ENCODE results near the gene ERFL.
"Not testable (repeated sequence)": the region's sequence is repeated elsewhere in the genome, so short reads cannot be mapped to it uniquely, and the experiment has no call there.

Gene ERFL

GRCh38 chr19:41941410-41942202 is 13.4 kb upstream of the ERFL start:
- no peak for DNase-seq

- no peak for DNase-seq
Observed at GRCh38 chr19:41940731-41941409, 12.6 kb upstream of the ERFL start.

DNA sequence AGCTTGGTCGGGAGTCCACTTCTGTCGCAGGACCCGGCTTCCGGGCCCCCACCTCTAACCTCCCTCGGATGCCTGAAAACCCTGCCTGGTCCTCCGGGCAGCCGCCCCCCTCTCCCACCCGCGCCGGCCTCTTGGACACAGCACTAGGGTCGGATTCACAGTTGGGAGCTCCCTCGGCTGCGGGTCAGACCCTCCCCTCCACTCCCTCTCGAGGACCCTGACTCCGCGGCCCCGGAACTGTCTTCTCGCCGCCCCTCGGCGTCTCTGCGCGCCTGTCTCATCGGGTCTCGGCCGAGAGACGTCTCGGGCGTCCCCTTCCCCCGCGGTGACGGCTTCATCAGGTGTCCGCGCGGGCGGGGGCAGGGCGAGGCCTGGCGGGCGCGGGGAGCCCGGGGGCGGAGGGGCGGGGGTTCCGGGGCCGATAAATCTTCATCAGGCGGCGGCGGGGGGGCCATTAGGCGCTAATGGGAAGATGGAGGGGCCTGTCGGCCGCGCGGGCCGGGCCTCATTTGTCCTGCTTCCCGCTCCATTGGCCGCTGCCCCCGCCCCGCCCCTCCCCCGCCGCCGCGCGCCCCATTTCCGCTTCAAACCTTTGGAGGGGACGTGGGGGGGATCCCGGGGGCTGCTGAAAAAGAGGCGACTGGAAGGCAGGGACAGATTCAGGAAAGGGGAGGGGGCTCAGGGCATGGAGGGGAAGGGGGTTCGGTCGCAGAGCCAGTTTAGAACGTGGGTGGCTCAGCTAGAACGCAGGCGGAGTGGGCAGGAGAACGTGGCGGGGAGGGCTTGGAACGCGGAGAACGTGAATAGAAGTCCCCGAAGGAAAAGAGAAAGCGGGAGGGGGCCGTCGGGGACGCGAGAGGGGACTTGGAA is 11.8 kb upstream of the ERFL start:
- DNase-seq, result no peak

DNA sequence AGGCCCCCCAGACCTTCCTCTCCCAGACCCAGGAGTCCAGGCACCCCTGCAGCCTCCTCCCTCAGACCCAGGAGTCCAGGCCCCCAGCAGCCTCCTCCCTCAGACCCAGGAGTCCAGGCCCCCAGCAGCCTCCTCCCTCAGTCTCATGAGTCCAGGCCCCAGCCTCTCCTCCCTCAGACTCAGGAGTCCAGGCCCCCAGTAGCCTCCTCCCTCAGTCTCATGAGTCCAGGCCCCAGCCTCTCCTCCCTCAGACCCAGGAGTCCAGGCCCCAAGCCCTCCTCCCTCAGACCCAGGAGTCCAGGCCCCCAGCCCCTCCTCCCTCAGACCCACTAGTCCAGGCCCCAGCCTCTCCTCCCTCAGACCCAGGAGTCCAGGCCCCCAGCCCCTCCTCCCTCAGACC is 11.0 kb upstream of the ERFL start:
- DNase-seq, result not testable (repeated sequence)

GRCh38 chr19:41937525-41938468 is 9.5 kb upstream of the ERFL start:
- DNase-seq, result no peak

GRCh38 chr19:41936961-41937360 is 8.7 kb upstream of the ERFL start:
- DNase-seq, result no peak

DNA sequence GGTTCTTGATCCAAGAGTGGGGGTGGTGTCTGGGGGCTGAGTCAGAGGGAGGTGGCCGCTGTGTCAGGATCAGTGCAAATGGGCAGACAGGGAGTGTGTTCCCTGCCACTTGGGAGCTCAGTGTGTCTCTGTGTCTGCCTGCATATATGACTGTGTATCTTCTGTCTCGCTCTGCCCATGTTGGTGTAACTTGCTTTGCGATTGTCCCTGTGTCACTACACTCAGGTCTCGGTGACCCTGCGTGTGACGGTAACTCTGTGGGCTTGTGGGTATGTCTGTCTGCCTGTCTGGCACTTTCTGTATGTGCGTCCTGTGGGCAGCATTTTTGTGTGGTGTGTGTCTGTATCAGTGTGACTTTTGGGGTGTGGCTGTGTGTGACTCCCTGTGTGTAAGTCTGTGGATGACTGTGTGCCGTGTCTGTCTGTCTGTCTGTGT is 8.2 kb upstream of the ERFL start:
- DNase-seq, result no peak

DNA sequence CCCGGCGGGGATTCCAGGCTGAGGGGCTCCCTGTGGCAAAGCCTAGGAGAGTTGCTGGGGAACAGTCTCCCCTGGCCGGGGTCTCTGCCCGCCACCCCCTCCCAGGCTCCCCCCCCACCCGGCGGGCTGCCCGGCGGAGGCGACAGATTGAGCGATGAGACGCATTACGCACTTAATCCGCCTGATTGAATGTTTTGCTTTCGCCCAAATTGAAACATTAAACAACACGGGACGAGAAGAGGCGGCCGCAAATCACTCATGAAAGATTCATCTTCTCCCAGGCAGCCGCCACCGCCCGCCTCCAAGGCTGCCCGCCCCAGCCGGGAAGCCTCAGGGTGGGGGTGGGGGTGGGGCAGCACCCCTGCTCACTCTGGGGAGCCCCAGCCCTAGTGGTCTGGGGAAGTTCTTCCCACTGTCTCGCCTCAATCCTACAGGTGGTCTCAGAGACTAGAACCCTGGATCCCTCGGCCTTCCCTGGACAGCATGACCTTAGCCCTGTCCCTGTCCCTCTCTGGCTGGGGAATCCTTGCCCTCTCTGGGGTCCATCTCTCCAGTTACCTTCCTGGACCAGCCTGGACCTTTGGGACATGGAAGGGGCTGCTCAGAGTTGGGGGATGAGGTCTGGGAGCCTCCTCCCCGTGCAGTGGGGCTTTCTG is 7.6 kb upstream of the ERFL start:
- DNase-seq, result no peak

GRCh38 chr19:41934849-41935374 is 6.7 kb upstream of the ERFL start:
- no peak for DNase-seq

DNA sequence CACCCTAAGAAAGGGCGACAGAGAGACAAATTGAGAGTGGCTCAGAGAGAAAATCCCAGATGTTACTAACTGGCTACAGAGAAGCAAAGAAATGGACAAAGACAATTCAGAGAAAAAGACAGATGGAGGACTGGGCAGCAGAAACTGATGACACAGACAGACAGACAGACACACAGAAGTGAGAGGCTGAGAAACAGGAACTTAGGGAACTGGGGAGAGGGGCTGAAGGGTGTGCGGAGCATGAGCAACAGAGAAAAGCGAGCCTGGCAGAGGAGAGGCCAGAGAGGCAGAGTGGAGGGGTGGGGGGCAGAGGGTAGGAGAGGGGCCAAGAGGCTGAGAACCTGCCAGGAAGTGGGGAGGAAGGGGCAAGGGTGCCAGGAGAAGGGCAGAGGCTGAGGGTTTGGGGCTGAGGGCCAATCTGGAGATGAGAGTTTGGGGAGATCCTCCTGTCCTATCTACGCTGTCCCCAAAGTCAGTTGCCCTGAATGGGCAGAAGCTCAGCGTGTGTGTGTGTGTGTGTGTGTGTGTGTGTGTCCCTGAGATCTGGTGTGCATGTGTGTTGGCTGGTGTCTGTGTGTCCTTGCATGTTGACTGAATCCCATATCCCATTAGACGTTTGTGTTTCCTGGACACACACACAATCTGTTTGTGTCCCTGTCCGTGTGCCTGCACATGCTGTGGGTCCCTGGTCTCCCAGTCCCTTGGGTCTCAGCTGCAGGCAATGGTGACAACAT is 5.6 kb upstream of the ERFL start:
- no peak for DNase-seq

DNA sequence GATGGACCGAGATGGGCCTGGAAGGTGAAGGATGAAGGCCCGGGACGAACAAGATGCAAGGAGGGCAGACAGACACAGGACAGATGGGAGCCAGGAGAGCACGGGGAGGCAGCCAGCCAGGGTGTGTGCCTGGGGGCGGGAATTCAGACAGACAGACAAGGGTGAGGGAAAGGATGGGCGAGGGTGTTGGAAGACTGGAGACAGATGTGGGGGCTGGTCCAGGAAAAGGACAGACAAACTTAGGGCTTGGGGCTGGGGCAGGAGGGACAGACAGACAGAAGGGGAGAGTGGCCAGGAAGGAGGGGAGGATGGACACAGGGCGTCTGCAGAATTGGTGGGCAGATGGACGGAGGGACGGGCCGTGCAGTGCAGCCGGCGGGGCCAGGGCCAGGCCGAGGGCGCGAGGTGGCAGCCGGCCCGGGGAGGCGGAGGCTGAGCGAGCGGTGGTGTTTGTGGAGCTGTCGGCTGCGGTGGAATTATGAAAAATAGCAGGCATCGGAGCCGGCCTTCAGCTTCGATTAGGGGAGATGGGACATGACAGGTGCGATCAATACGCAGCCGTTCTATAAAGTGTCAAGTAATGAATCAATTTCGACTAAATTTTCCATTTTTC is 4.6 kb upstream of the ERFL start:
- no peak for DNase-seq

GRCh38 chr19:41932259-41932719 is 4.0 kb upstream of the ERFL start:
- no peak for DNase-seq

DNA sequence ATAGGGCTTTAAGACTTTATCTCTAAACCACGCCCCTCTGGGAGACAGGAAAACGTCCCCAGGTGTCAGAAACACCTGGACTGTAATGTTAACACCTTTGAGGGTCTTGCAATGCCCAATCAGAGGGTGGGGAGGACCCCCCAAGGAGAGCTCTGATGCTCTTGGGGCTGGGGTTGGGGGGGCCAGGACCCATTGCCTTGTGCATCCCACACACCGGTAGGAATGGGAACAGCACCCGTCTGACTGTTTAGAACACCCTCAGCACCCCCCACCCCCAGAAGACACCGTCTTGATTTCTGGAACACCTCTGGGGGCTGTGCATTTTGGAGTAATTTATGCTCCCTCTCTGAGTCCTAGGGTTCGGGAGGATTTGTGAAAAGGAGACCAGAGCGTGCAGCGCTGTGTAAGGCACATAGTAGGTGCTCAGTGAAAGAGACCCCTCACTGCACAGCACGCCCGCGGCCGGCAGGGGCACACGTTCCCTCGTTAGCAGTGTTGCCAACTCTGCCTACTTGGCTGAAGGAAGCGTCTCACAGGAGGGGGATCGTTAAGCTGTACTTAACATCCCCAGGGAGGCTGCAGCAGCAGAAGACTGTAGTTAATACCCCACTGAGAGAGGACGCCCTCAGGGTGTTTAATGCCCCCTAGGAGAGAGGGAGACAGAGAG is 2.8 kb upstream of the ERFL start:
- DNase-seq, result no peak

DNA sequence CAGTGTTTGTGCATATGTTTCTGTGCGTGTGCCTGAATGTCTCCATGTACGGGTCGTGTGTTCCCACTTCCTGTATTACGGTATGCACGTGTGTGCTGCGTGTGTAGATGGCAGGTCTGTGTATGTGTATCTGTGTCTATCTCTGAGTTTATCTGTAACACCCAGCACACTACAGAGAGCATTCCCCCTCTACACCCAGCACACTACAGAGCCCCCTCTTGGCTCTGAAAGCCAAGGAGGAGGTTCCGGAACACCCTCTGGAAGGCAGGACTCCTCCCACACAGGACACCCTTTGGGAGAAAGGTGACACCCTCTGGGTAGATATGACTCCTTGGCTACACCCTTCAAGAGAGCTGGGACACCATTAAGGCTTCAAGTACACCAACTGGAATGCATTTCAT is 2.1 kb upstream of the ERFL start:
- no peak for DNase-seq

- no peak for DNase-seq
Observed at GRCh38 chr19:41929536-41930071, 1.4 kb upstream of the ERFL start.

GRCh38 chr19:41928754-41929535 is 696 bp upstream of the ERFL start:
- no peak for DNase-seq

GRCh38 chr19:41927497-41928192 is 604 bp downstream of the ERFL start:
- DNase-seq, result no peak
